GM21381 (cell line): Measurements from ENCODE around the gene LRWD1.
"Not testable (repeated sequence)": the region's sequence is repeated elsewhere in the genome, so short reads cannot be mapped to it uniquely, and the experiment has no call there.

Experiments
- ATAC-seq: cut with Tn5 transposase; IDR thresholded peaks from one replicate; pipeline ENCODE4 v1.9.1; 2021; ENCODE audit warnings: mild to moderate bottlenecking, moderate library complexity; ENCODE audit not compliant: unreplicated experiment

Gene LRWD1

DNA sequence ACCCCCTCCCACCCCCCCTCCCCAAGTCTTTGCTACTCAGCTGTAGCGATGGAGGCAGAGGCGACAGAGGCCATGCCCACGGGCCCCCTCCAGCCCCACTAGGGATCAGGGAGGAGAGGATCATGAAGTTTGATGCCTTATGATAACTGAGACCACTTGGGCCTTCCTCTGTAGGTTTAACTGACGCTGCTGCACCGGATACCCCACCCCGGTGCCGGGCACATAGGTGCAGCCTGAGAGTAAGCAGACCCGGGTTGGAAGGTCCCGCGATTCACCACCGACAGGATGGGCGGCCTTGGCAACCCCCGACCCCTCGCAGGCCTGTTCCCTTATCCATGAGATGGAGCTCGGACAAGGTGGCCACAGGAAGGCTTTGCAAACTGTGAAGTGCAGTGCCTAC lies 29.2 kb downstream of the LRWD1 start:
- ATAC-seq, result not testable (repeated sequence)

DNA sequence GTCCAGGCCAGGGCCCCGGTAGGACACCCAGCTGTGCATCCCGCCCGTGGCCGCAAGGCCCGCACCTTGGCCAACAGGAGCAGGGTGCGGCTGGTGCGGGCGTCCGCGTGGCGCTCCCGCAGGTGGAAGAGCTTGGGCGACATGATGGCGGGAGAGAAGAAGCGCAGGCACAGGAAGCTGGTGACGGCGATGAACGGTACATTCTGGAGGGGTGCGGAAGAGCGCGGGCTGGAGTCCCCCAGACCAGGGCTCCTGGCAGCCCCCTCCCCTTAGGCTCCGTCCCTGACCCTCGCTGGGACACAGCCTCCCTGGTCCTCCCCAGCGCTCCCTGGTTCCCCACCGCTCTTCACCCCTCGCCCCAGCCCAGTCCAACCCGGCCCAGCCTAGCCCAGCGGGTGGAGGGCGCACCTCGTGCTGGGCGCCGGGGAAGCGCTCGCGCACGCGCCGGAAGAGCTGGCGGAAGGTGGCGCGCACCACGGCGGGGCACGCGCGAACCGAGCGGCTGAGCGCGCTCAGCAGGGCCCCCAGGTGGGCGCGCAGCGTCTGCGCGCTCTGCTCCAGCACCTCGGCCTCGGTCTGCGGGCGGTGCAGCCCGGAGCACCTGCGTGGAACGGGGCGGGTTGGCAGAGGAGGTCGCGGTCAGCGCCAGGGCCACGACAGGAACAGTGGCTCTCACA lies 29.8 kb downstream of the LRWD1 start:
- ATAC-seq, result peak; percentile 65

DNA sequence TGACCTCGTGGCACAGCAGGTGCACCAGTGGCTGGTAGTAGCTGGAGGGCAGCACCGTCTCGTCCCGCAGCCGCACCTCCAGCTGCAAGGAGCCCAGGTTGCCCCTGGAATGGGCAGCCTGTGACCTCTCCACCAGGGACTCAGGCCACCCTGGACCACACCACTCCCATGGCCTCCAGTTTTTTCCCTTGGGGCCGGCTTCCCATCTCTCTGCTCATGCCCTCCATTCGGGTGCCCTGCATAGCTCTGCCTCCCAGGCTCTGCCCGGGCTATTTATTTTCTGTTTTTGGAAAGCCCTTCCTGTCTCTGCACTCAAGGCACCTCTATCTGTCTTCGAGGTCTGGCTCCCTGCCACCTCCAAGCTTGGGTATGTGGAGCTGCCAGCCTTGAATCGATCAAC lies 32.1 kb downstream of the LRWD1 start:
- not testable (repeated sequence) for ATAC-seq

DNA sequence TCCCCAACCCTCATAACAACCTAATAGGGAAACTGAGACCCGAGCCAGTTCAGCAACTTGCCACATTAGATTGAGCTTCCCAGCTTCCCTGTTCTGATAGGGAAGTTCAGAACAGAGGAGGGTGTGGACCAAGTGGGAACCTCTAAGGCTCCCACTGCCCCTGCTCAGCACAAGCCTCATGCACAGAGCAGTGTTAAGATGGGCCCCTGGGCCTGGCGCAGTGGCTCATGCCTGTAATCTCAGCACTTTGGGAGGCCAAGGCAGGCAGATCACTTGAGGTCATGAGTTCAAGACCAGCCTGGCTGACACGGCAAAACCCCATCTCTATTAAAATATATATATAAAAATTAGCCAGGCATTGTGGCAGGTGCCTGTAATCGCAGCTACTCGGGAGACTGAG lies 32.5 kb downstream of the LRWD1 start:
- not testable (repeated sequence) for ATAC-seq

DNA sequence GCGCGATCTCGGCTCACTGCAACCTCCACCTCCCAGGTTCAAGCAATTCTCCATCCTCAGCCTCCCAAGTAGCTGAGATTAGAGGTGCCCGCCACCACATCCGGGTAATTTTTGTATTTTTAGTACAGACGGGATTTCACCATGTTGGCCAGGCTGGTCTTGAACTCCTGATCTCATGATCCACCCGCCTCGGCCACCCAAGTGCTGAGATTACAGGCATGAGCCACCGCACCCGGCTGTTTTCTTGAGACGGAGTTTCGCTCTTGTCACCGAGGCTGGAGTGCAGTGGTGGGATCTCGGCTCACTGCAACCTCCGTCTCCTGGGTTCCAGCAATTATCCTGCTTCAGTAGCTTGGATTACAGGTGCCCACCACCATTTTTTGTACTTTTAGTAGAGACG lies 33.5 kb downstream of the LRWD1 start:
- ATAC-seq, result not testable (repeated sequence)

DNA sequence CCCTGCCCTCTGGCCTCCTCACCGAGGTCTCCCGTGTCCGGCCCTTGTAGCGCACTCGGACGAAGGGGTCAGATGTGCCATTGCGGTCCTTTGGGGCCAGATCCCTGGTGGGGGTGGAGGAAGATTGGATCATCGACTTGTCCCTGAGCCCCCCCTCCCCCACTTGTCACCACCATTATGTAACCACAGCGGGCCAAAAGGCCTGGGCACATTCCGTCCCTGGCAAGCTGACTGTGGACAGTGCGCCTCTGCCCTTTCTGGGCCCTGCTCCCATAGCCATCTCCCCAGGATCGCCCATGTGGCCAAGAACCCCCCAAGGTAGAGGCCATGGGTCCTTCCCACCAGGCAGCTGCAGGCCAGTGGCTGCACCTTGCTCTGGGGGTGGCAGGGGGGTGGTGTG lies 38.4 kb downstream of the LRWD1 start:
- ATAC-seq, result not testable (repeated sequence)

DNA sequence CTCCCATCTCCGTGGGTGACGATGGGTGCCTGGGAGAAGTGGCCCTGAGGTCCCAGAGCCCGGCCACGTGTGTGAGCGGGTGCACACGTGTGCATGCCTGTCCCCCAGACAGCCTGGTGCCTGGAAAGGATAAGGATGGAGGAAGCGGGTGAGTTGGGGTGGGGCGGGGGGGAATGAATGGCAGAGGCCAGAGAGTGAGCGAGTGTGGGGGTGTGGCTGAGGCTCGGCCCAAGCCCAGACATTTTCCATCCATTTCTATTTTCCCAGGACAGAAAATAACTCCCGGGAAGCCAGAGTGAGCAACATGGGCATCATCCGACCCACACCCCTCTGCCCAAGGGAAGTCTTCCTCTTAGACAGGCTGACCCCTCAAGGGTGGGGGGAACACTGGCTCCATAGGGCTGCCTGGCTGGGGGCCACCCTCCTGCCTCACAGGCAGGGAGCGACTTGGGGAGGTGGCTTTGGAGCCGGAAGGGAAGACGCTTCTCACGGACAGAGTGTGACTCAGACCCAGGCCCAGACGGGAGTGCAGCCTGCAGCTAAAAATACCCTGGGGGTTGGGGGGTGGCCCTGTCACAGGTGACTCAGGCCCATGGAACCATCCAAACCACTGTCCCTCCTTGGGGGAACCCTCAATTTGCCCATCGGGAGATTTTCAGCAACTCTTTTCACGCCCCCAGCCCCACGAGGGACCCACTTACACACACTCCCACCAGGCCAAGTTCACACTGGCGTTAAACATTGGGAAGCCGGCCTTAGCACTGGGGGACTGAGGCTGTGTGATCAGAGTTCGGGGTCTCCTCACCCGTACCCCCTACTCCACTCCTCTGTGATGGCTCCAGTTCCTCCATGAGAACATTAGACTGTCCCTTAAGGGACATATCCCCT lies 40.8 kb downstream of the LRWD1 start:
- not testable (repeated sequence) for ATAC-seq

DNA sequence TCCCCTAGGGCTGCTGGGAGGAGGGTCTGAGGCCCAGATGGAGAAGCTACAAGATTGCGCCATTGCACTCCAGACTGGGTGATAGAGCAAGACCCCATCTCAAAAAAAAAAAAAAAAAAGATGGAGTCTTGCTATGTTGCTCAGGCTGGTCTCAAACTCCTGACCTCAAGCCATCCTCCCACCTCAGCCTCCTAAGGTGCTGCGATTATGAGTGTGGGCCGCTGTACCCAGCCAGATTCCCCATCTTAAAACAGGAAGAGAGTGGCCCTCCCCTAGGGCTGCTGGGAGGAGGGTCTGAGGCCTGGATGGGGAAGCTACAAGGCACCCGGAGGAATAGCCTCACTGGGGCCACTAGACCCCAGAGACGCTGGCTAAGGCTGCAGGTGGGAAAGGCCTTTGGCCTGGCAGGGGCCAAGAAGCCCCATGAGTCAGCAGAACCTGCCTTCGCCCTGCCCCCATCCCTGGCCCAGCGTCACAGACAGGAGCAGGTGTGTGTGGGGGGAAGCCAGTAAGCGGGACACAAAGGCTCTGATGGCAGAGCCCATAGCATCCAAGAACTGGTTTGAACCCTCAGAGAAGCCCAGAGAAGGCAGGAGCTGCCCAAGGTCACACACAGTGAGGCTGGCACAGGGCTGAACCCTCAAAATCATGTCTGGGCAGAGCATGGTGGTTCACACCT lies 42.8 kb downstream of the LRWD1 start:
- not testable (repeated sequence) for ATAC-seq

DNA sequence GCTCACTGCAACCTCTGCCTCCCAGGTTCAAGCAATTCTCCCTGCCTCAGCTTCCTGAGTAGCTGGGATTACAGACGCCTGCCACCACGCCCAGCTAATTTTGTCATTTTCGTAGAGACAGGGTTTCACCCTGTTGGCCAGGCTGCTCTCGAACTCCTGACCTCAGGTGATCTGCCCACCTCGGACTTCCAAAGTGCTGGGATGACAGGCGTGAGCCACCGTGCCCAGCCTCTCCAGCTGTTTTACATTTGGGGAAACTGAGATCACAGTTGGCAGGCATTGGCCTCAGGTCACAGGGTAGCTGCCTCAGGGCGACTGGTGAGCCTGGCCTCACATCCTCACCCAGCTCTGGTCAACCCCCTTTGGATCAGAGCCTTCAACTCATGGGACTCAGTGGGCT lies 45.8 kb downstream of the LRWD1 start:
- ATAC-seq, result not testable (repeated sequence)

DNA sequence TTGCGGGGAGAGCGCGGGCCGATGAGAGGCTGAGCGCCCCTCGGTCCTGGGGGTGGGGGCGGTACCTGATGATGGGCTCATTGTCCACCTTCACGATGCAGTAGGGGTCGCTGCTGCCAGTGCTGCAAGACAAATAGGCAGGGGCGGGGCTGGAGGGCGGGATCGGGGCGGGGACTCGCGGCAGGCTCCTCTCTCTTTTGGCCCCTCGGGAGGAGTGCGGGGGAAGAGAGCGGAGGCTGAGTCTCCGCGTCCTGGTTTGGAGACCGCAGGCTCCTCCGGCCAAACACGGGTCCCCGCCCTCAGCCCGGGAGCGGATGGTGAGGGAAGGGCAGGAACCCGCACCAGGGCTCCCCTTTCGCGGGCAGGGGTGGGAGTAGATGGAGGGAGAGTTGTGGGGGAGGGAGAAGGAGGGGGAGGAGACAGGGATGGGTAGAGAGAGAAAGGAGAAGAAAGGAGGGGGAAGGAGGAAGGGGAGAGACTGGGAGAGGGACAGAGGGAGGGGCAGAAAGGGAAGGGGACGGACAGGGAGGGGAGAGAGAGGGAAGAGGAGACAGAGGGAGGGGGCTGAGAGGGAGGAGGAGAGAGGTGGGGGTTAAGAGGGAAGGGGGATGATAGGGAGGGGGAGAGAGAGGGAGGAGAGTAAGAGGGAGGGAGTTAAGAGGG lies 47.2 kb downstream of the LRWD1 start:
- ATAC-seq, result peak; percentile 36

DNA sequence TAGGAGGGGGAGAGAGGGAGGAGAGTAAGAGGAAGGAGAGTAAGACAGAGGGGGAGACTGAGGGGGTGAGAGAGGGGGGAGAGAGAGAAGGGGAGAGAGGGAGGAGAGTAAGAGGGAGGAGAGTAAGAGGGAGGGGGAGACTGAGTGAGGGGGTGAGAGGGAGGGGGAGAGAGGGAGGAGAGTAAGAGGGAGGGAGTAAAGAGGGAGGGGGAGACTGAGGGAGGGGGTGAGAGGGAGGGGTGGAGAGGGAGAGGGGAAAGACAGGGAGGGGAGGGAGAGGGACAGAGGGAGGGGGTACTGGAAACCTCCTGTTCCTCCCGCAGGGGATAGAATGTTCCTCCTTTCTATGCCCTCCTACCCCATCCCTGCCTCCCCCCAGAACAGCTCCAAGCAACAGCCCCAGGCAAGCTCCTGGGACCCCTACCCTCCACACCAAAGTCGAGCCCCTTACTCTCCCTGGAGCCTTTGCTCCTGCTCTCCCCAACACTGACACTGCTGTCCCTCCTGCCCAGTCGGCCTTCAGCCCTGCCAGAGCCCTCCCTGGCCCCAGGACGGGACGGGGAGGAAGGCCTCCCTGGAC lies 47.9 kb downstream of the LRWD1 start:
- ATAC-seq, result not testable (repeated sequence)

DNA sequence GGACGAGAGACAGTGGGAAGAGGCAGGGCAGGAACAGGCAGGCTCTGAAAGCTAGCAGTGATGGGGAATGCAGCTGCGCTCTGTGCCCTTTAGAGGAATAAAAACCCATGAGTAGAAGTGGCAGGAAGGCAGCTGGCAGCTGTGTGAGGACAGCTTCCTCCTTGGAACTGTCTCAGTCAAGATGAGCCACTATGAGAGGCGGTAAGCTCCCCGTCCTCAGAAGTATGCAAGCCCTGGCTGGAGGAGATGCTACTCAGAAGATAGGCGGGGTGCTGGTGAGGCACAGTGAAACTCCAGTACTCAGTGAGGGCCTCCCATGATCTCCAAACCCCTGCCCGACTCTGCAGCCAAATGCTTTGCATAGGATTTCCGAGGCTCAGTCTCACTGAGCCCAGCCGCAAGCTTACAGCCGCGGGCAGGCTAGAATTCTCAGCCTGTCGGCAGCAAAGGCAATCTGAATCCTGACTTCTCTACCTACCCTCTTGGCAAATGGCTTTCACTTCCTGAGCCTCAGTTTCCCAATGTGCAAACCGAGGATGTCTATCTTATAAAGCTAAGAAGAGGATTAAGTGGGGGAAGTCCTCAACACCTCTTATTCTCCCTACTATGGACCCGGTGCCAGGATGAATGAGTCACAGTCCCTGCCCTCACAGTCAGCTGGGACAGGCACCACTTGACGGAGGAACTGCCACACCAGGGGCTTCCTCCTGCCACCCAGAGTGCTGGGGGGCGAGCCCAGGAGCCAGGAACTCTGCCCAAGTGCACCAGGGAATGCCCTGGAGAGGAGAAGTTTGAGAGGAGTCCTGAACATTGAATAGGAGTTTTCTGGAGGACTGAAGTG lies 50.3 kb downstream of the LRWD1 start:
- peak; percentile 60 for ATAC-seq

DNA sequence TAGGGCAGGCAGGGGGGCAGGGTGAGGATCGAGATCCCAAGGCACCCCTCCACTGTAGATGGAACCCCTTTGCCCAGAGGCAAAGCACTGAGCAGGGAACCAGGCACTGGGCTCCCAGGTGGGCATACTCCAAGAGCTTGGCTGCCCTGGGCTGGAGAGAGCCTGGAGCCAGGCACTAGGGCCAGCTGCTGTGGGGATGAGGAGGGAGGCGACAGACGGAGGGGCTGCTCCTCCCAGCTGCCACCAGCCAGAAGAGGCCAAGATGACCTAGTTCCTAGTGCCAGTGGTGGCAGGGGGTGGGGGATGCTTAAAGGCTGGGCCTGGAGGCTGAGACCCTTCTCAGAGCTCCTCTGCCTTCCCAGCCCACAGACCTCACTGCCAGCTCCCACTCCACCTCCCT lies 51.1 kb downstream of the LRWD1 start:
- not testable (repeated sequence) for ATAC-seq

DNA sequence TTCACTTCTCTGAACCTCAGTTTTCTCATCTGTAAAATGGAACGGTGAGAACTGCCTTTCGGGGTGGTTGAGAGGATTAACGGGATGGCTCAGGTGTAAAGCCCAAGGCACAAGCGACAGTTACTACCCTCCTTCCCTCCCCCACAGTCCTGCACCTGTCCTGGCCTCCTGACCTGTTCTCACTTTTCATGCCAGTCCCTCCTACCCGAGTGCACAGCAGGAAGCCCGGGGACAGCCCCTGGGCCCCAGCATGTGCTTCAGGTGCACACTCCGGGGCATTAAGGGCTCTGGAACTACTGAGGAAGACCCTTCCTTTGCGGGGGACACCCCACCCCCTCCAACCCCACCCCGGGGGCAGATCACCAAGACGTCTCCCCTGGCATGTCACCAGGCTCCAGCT lies 52.2 kb downstream of the LRWD1 start:
- not testable (repeated sequence) for ATAC-seq

DNA sequence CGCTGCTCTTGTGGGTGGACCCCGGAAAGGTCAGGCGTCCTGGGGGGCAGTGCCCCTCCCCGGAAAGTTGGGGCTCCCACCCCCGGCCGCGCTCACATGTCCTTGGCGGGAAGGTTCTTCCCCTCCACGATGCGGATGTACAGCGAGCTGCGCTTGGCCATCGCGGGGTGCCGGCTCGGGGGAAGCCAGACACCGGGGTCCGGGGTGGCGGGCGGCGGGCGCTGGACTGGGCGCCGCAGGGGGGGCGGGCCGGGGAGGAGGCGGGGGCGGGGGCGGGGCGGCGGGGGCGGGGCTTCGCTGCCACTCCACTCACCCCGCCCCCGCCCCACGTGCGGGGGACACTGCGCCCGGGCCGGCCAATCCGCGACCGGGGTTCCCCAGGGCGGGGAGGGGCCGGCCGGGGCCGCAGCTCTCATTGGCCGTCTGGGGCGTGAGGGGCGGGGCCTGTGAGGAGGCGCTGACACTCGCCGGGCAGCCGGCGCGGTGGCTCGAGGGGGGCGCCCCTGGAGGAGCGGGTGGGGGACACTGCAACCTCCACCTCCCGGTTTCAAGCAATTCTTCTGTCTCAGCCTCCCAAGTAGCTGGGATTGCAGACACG lies 52.9 kb downstream of the LRWD1 start, which contains the start of gene RASA4B:
Gene RASA4B (minus strand): TSS at position 228 of the 598 bp plus-strand sequence. CDS start 67 bp downstream, at position 161.
- ATAC-seq, result peak; percentile 81

DNA sequence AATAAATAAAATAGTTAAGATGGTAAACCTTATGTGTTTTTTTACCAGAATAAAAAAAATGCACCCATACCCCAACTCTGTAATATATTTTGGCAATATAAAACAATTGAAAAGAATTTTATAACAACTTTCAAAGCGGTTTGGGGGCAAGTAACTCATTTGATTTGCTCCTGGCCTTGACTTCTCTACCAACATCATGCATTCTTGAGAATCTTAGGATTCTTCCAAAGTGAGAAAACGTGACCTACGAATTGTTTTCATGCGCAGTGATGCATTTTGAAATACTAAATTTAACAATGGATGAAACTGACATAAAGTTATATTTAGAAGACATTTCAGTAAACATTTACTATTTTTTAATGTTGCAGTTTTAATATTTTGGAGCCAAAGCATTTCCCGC lies 56.0 kb downstream of the LRWD1 start:
- ATAC-seq, result not testable (repeated sequence)
